Suprapubic skin (tissue), 3 donors: Measurements from ENCODE around the gene DPP10.

Experiments used
- POLR2AphosphoS5 ChIP-seq, 3 donors: sonication (generic); formaldehyde crosslinking; IDR thresholded peaks; one replicate each; pipeline ENCODE4 v1.6.1; 2017; ENCODE audit warnings: antibody characterized with exemption in 3 of 3
- TF ChIP-seq, protein P1 (sequence below), 2 donors: fragments of 200-600 bp in 1 of 2; fragments of 450-650 bp in 1 of 2; sonication (generic) in 1 of 2; IDR thresholded peaks; one replicate each; pipeline ENCODE4 v1.5.1; 2016 to 2019; ENCODE audit warnings: antibody characterized with exemption in 2 of 2, mild to moderate bottlenecking in 1 of 2, moderate library complexity in 1 of 2

DNA sequence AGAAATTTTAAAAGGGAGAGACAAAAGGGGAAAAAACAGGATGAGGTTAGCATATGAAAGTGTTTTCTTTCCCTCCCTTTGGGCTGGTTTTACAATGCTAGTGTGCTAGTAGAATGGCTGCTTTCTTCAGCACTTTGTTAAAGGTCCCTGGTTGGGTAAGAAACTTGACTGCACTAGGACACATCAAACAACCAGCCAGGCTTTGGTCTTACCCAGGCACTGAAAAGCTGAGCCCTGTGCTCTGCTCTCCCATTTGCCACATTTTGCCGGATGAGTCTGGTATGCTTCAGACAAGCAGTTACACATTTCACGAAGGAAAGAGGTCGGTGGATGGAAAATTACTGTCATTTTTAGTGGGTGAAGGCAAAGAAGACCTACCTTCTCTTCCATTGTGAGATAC is 242.0 kb downstream of the DPP10 start:
- TF ChIP-seq, protein P1, sequence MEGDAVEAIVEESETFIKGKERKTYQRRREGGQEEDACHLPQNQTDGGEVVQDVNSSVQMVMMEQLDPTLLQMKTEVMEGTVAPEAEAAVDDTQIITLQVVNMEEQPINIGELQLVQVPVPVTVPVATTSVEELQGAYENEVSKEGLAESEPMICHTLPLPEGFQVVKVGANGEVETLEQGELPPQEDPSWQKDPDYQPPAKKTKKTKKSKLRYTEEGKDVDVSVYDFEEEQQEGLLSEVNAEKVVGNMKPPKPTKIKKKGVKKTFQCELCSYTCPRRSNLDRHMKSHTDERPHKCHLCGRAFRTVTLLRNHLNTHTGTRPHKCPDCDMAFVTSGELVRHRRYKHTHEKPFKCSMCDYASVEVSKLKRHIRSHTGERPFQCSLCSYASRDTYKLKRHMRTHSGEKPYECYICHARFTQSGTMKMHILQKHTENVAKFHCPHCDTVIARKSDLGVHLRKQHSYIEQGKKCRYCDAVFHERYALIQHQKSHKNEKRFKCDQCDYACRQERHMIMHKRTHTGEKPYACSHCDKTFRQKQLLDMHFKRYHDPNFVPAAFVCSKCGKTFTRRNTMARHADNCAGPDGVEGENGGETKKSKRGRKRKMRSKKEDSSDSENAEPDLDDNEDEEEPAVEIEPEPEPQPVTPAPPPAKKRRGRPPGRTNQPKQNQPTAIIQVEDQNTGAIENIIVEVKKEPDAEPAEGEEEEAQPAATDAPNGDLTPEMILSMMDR (IDR thresholded peaks at IDR 0.05): no peak
- TF ChIP-seq POLR2AphosphoS5 (IDR thresholded peaks at IDR 0.05): no peak
